BE2C (cell line): ENCODE measurements around the gene GLI3.

Source experiments
- DNase-seq: peaks from one replicate; pipeline ENCODE4 v3.0.0-alpha.2; 2020
- H3K27me3 ChIP-seq: fragments of 250-450 bp; sonication (Bioruptor Pico); 2 replicates; pipeline ENCODE4 v1.5.1; 2020; ENCODE audit warnings: mild to moderate bottlenecking
- H3K36me3 ChIP-seq: fragments of 250-450 bp; sonication (Bioruptor Pico); 2 replicates; pipeline ENCODE4 v1.5.1; 2020; ENCODE audit warnings: mild to moderate bottlenecking
- H3K4me1 ChIP-seq: fragments of 250-450 bp; sonication (Bioruptor Pico); 2 replicates; pipeline ENCODE4 v1.5.1; 2020
- H3K4me3 ChIP-seq: 2 replicates; pipeline ENCODE4 v1.5.1; 2011; ENCODE audit warnings: low read depth, low read length
- H3K9me3 ChIP-seq: fragments of 250-450 bp; sonication (Bioruptor Pico); 2 replicates; pipeline ENCODE4 v1.5.1; 2020
- CTCF ChIP-seq: IDR thresholded peaks from 2 replicates; pipeline ENCODE4 v1.5.1; 2012; ENCODE audit warnings: mild to moderate bottlenecking, low read depth, low read length

GLI3 gene

GRCh38 chr7:42137431-42137830, 99.6 kb downstream of the GLI3 start:
- no peak for TF ChIP-seq CTCF

DNA sequence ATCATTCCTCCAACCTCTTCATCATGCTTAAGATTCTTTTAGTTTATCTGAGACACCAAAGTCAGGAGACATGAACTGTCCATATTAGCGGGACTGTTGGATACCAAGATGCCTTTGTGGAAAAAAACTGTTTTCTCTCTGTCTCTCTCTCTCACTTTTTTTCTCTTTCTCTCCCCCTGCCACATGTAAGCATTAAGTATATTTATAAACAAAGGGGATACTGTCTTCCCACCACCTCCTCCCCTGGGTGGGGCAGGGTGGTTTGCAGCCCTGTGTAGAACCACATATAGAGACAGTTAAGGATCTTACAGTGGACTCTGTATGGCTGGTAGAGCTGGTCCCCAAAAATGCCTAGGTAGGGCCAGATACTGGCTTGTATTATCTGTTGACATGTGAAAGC, 101.3 kb downstream of the GLI3 start:
- DNase-seq, result no peak
- TF ChIP-seq CTCF, result no peak
- Histone ChIP-seq H3K27me3 (no peaks in the 10 kb centered on the region), H3K4me3 (no peak overlapping the region), H3K4me1 (no peaks in the 10 kb centered on the region), H3K36me3 (no peaks in the 10 kb centered on the region), H3K9me3 (no peaks in the 10 kb centered on the region)

More at GRCh38 chr7:42137431-42137830, 99.6 kb downstream of the GLI3 start:
- H3K4me3 ChIP-seq, result no peak overlapping the region
- no peaks in the 10 kb centered on the region for H3K36me3 ChIP-seq
- H3K4me1 ChIP-seq, result no peaks in the 10 kb centered on the region
- H3K27me3 ChIP-seq, result no peaks in the 10 kb centered on the region
- no peak for DNase-seq
- no peaks in the 10 kb centered on the region for H3K9me3 ChIP-seq

DNA sequence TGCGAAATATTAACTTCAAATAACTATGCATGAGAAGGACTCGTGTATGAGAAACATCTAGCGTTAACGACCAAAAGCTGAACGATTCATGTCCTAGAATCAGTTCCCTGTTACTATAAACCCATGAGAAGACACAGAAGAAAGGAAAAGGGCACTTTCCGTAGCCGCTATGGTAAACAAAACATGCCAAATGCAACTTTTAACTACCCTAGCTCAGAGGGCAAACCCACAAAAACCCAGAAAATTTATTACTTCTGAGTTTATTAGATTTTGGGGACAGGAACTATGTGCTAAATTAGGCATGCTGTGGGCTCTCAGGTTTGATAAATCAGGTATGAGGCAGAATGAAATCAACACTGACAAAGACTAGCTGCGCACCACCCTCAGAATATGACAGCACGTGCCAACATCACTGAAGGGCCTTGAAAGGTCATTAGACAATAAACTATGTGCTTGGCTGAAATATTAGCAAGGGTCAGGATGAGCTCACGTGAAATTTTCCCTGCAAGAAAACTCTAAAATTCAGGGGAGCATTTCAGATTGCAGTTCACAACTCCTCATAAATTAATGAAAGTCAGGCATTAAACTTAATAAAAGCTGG, 102.6 kb downstream of the GLI3 start:
- DNase-seq, result no peak
- no peak overlapping the region for H3K4me3 ChIP-seq
- no peaks in the 10 kb centered on the region for H3K36me3 ChIP-seq
- H3K4me1 ChIP-seq, result no peaks in the 10 kb centered on the region
- H3K9me3 ChIP-seq, result no peaks in the 10 kb centered on the region
- H3K27me3 ChIP-seq, result no peaks in the 10 kb centered on the region
- no peak for TF ChIP-seq CTCF

- TF ChIP-seq CTCF, result no peak
- no peak for DNase-seq
- Histone ChIP-seq H3K4me1 (no peaks in the 10 kb centered on the region), H3K36me3 (no peaks in the 10 kb centered on the region), H3K9me3 (no peaks in the 10 kb centered on the region), H3K4me3 (no peak overlapping the region), H3K27me3 (no peaks in the 10 kb centered on the region)
These were observed 103.7 kb downstream of the GLI3 start for GRCh38 chr7:42133321-42133720.

DNA sequence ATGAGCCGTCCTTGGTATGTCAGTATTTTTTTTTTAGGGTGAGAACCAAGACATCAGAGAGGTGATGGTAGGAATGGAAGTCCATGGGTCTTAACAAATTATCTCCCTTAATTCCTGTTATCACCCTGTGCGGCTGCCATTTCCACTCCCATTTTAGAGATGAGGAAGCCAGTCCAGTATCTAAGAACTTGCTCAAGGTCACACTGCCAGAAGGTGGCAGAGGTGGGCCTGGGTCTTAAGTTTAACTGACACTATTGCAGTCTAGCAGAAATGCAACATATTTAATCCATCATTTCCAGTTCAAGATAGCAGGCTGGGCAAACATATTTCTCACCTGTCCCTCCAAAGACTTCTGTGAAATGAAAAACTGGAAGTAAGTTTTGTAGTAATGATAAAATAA, 108.3 kb downstream of the GLI3 start:
- no peak for DNase-seq
- Histone ChIP-seq H3K27me3 (no peaks in the 10 kb centered on the region), H3K4me1 (no peaks in the 10 kb centered on the region), H3K36me3 (no peaks in the 10 kb centered on the region), H3K4me3 (no peak overlapping the region), H3K9me3 (no peaks in the 10 kb centered on the region)
- no peak for TF ChIP-seq CTCF

- H3K9me3 ChIP-seq, result no peaks in the 10 kb centered on the region
- H3K36me3 ChIP-seq, result no peaks in the 10 kb centered on the region
- no peak overlapping the region for H3K4me3 ChIP-seq
- no peak for TF ChIP-seq CTCF
- no peak for DNase-seq
- H3K27me3 ChIP-seq, result no peaks in the 10 kb centered on the region
- no peaks in the 10 kb centered on the region for H3K4me1 ChIP-seq
These were observed 109.8 kb downstream of the GLI3 start for GRCh38 chr7:42127232-42127622.
